ENCODE measurements around the gene ZNF783.

GRCh38 chr7:149293946-149294633, 32.1 kb downstream of the ZNF783 start:
- TF ChIP-seq TAF1 (IDR thresholded peaks at IDR 0.05; ENCODE audit: borderline replicate concordance, low read depth, low read length) (no peak), POLR2A (IDR thresholded peaks at IDR 0.05; ENCODE audit: low read depth, low read length) (no peak), POLR2AphosphoS5 (IDR thresholded peaks at IDR 0.05; ENCODE audit: low read depth, low read length) (no peak)

All from GM12892 (cell line).